Activated CD4-positive, alpha-beta T cell treated with anti-CD3 and anti-CD28 coated beads, Interleukin-10, Interleukin-2, amounts not matched to agents 100 ng/mL and 50 ng/mL, durations not matched to agents 16 hours and 8 hours (primary cell): ENCODE data around the gene TMPRSS12.
"Not testable (repeated sequence)": the region's sequence is repeated elsewhere in the genome, so short reads cannot be mapped to it uniquely, and the experiment has no call there.

Source experiments
- DNase-seq: peaks from one replicate; pipeline ENCODE4 v3.0.0-alpha.2; 2020

Gene TMPRSS12

DNA sequence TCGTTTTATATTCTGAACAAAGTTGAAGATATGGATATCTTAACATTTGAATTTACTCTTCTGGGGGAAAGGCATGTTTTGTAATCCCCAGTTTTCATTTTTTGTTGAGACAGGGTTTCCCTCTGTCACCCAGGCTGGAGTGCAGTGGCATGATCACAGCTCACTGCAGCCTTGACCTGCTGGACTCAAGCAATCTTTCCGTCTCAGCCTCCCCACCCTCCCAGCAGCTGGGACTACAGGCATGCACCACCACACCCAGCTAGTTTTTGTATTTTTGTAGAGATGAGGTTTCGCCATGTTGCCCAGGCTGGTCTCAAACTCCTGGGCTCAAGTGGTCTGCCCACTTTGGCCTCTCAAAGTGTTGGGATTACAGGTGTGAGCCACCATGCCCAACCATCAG, 84.2 kb downstream of the TMPRSS12 start:
- not testable (repeated sequence) for DNase-seq

DNA sequence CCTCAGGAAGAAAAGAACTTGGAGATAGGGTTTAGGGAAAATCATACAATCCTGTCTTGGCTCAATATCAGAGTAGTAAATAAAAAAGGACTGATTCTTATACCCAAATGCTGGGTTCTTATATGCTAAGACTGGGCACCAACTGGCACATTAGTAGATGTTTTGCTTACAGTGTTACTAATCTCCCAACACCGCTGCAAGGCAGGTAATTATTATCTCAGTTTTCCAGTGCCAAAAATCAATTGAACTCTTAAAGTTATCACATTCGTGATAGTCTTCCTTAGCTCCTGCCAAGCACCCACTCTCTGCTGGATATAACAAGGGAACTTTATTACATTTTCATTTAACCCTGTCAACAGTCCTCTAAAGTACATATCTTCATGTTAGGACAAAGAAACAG, 84.6 kb downstream of the TMPRSS12 start:
- DNase-seq = no peak

DNA sequence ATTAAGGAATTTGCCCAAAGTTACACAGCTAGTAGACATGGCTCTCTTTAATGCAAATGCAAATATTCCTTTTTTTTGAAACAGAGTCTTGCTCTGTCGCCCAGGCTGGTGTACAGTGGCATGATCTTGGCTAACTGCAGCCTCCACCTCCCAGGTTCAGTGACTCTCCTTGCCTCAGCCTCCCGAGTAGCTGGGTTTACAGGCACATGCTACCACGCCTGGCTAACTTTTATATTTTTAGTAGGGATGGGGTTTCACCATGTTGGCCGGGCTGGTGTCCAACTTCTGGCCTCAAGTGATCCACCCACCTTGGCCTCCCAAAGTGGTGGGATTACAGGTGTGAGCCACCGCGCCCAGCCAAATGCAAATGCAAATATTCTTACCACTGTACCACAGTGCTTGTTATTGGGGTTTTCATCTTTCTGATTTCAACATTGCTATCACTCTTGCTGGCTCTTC, 85.1 kb downstream of the TMPRSS12 start:
- DNase-seq = no peak

DNA sequence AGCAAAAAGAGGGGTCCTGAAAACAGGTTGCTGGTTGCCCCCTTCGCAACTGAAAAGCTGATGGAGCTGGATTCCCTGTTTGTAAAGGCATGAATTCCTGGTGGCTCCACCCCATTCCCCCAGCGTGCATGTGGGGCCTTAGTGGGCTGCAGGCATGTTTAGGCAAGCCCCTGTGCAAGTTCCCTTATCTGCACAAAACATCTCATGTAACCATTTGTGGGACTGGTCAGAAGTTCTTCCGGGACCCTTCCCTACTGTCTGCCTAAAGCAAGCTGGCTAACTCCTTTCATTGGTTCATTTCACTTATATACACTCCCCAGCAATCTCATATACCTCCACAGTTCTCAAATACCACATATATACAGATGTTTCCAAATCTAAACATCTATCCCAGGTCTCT, 85.7 kb downstream of the TMPRSS12 start:
- no peak for DNase-seq

DNA sequence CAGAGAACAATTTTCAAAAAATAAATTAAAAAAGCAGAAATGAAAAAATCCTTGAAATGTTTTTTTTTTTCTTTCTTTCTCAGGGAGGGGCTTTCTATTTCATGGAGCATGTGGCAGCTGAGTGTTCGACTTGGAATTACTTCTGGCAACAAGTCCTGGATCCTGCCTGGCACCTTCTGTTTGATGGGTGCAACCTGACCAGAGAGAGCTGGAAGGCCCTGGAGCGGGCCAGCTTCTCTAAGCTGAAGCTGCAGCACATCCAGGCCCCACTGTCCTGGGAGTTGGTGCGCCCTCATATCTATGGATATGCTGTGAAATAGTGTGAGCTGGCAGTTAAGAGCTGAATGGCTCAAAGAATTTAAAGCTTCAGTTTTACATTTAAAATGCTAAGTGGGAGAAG, 87.1 kb downstream of the TMPRSS12 start:
- DNase-seq = no peak

DNA sequence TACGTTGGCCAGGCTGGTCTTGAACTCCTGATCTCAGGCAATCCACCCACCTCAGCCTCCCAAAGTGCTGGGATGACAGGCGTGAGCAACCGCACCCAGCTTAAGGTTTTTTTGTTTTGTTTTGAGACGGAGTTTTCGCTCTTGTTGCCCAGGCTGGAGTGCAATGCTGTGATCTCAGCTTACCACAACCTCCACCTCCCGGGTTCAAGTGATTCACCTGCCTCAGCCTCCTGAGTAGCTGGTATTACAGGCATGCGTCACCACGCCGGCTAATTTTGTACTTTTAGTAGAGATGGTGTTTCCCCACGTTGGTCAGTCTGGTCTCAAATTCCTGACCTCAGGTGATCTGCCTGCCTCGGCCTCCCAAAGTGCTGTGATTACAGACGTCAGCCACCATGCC, 87.8 kb downstream of the TMPRSS12 start:
- peak; percentile 28 for DNase-seq

DNA sequence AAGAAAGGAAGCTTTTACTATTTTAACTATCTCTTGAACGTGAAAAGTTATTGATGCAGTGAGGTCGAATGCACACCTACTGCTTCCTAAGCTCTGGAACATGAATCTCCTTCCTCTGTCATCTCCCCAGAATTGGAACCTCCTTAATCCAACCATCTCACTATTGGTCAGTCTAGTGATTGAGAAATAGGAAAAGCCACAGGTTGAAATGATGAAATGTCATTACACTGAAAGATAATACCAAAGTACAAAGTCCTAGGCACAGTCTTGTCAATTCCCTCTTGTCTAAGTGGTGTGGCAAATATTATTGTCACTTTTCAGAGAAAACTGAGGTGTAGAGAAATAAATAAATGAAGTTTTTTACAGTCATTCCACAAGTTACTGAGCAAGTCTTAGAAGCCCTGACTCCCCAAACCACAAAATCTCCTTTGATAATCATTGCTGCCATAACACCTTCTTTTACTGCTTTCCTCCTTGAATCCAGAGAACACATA, 90.1 kb downstream of the TMPRSS12 start:
- peak; percentile 25 for DNase-seq

DNA sequence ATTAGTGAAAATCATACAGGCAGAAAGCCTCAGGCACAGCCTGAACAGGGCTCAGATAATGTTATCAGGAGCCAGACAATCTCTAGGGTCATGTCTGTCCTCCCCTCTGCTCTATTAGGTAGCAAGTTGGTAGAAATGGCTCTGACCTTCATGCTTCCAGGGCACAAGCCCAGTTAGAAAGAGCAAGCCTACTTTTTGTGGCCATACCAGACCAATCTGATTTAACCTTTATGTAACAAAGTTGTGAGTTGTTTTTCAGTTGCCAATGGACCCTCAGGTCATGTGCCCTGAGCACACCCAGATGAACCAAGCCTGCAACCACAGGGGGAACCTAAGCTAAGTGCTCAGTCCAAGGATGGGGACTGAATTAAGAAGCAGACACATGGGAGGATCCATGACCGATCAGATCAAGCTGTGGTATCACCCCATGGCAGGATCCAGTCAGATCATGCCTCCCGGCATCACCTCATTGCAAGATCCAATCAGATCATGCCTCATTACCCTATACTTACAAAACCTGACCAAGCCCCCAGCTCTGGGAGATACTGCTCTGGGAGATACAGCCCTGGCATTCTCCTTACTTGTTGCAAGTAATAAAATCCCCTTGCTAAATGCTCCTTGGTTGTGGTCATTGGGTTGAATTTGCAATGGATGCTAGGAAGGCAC, 90.9 kb downstream of the TMPRSS12 start:
- peak; percentile 16 for DNase-seq

DNA sequence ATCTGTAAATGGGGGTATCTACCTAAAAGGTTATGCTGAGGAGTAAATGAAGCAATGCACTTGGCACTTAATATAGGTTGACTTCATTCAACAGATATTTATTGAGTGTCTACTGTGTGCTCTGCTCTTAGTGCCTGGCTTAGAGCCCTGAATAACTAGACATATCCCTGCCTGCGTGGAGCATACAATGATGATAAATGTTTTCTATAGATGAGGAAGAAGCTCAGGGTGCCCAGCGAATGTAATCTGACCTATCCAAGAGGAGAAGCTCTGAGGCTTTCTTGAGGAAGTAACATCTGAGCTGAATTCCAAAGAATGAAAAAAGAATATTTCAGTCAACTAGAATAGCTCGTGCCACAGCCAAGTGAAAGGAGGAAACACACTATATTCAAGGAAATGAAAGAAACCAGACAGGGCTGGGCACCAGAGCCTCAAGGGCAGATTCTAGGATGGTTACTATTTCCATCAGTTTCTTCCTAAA, 91.7 kb downstream of the TMPRSS12 start:
- no peak for DNase-seq

DNA sequence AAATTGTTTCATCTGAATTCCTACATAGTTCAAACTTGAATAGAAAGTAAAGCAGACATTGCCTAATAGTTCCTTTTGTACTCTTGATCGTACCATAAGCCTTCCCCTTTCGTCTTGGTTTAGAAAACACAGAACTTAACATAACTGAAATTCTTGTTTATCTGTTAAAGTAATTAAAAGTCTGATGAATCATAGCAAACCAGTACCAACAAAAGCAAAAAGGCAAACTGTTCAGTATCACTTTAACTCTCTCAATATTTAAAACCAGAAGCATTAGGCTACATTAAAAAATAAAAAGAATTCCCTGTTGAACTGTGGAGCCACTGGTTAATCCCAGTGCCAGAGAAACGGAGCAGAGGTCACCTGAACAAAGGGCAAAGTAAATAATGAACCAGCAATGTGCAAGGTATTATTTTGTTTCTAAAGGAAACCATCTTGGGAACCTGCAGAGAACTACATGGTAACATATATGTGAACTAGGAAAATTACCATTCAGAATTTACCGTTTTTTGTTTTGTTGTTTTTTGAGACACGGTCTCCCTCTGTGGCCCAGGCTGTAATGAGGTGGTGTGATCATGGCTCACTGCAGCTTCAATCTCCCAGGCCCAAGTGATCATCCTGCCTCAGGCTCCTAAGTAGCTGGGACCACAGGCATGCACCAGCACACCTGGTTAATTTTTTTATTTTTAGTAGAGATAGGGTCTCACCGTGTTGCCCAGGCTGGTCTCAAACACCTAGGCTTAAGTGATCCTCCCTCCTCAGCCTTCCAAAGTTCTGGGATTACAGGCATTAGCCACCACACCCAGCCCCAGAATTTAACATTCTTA, 92.5 kb downstream of the TMPRSS12 start:
- no peak for DNase-seq

DNA sequence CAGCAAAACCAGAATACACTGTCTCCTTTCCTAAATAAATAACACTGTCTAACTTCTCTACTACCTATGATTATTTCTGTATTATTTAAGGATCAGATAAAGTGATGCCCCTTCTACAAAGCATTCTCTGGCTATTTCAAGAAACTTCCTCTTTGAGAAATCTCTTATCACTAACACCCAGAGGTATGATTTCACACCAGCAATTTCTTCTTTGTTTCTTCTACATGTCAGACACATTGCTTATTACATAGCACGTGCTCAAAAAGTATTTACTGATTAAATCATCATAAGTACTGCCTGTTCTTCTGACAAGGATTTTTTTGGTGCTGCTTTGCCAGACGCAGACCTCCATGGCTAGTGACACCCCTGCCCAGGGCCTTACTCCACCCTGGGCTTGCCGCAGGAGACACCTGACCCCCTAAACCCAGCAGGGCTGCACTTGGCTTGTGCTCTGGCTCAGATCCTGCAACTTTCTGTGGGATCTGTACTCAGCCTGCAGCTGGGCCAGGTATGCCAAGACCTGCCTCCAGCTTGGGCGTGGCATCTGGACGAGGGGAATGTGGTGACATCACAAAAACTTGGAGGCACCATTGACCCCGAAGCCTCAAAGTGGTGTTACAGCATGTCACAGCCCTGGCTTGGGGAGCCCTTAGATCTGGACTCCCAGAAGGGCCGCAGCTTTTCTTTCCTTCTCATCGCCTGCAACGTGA, 94.2 kb downstream of the TMPRSS12 start:
- DNase-seq = no peak
